ENCODE measurements around the gene CXADR.

DNA sequence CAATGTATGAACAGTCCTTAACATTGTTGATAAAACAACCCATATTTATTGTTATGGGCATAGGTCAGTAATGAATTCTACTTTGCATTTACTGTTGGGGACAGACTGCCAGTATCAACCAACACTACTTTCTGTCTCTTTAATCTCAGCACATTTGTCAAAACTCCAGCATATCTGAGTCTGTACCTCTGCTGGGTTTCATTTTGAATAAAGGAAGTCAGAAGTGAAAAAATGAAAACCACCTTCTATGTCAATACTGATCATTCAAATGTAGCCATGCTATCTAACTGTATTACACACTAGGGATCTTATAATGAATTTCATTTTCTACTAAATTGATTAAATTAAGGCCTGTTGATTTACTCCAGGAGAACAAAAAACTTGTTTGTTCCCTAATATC, 24.2 kb upstream of the CXADR start:
- TF ChIP-seq POLR2A (IDR thresholded peaks at IDR 0.05; ENCODE audit: low read depth, low read length) (no peak), TAF1 (IDR thresholded peaks at IDR 0.05; ENCODE audit: low read depth, low read length) (no peak), PAX5 (IDR thresholded peaks at IDR 0.05; ENCODE audit: insufficient read depth, low read length, severe bottlenecking) (no peak), POLR2AphosphoS5 (IDR thresholded peaks at IDR 0.05; ENCODE audit: low read depth, low read length) (no peak), POU2F2 (IDR thresholded peaks at IDR 0.05; ENCODE audit: low read depth, low read length) (no peak)

Measured in GM12891 (cell line).